Right lung (tissue), 5 donors: ENCODE results near the gene HS3ST5. TPM values are rescaled to one million over a fixed set of nuclear protein-coding genes. Genes with fewer than 3 reads are reported as not detected.
"Not testable (repeated sequence)": the region's sequence is repeated elsewhere in the genome, so short reads cannot be mapped to it uniquely, and the experiment has no call there.

ENCODE experiments used
- DNase-seq, 2 donors: peaks; one replicate each; pipeline ENCODE4 v3.0.0-alpha.2; 2013
- polyA plus RNA-seq, 5 donors: library from polyadenylated mRNA; unstranded; fragments of 120-200 nt; gene quantifications; one replicate each; pipeline versions ENCODE4 v1.2.1 to v1.2.3, GENCODE V29; 2013; ENCODE audit warnings: inconsistent platforms in 1 of 5, low replicate concordance in 1 of 5; ENCODE audit not compliant: insufficient read length in 5 of 5, insufficient read depth in 1 of 5

HS3ST5 gene
- polyA plus RNA-seq, 5 donors, result 0.10 to 0.28 (median 0.26) TPM

GRCh38 chr6:114277220-114277619 is 65.6 kb downstream of the HS3ST5 start:
- DNase-seq, result no peak

- no peak for DNase-seq
Measured at GRCh38 chr6:114276783-114277182, 66.0 kb downstream of the HS3ST5 start.

DNA sequence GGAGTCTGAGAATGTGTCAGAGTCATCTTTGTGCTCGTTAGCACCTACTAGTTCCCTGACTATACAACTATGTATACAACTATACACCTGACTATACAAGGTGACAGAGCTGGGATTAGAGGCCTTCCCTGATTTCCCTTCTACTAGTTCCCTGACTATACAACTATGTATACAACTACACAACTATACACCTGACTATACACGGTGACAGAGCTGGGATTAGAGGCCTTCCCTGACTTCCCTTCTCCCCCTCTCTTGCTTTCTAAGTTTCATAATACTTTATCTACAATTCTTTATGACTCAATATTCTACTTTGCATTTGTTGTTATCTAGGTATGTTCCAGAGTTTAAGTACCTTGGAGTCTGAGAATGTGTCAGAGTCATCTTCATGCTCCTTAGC is 68.0 kb downstream of the HS3ST5 start:
- no peak for DNase-seq

GRCh38 chr6:114272582-114272981 is 70.2 kb downstream of the HS3ST5 start:
- no peak for DNase-seq

- DNase-seq, result no peak
Measured at GRCh38 chr6:114271405-114271804, 71.4 kb downstream of the HS3ST5 start.

DNA sequence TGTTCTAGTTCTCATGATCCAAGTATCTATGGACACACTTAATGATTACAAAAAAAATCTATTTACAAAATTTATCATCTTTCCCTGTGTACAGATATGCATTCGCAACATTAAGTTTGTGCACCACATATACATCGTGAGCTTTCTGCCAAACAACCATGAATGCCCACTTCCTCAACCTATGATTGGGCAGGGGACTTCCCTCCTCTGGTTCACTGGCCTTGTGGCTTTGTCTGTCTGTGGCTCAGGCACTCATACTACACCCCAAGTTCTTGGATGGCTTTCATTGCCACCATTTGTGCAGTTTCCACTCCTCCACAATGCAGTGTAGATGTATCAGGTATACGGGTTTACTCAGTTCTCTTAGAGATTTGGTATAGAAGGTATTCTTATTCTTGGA is 74.9 kb downstream of the HS3ST5 start:
- no peak for DNase-seq

DNA sequence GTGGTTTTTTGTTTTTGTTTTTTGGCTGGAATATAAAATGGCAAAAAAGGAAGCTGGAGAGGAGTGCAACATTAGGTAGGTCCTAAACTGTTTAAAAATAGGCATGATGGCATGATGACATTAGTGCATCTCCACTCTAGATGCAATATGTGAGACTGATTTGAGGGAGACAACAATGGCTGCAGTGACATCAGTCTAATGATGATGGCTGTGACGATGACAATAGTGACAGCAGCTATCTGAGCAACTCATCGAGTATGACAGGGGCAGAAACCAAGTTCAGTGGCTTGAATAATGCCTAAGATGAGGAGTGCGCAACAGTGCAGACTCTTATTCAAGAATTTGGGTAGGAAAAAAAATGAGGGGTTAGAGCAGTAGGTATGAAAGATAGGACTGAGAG is 82.0 kb downstream of the HS3ST5 start:
- no peak for DNase-seq

GRCh38 chr6:114258376-114258775 is 84.4 kb downstream of the HS3ST5 start:
- DNase-seq, result no peak

- DNase-seq, result no peak
Measured at GRCh38 chr6:114253431-114253830, 89.4 kb downstream of the HS3ST5 start.

DNA sequence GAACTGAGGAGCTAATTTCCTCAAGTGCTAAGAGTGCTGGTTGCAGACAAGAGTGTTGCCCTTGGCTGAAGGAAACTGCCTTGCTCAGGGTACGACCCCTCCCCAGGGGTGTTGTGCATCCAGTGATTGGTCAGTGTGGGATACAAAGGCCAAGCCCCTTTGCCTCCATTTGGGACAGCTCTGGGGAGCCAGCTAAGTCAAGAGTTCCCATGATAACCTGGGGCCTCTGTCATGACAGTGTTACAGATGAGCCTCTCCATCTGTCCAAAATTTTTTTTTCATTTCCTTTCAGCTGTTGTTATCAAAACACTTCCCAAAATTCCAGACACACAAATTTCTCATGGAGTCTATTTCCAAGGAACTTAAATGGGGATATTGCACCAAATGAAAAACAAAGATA is 93.3 kb downstream of the HS3ST5 start:
- DNase-seq, result no peak

- DNase-seq, result no peak
Measured at GRCh38 chr6:114247101-114247500, 95.7 kb downstream of the HS3ST5 start.

DNA sequence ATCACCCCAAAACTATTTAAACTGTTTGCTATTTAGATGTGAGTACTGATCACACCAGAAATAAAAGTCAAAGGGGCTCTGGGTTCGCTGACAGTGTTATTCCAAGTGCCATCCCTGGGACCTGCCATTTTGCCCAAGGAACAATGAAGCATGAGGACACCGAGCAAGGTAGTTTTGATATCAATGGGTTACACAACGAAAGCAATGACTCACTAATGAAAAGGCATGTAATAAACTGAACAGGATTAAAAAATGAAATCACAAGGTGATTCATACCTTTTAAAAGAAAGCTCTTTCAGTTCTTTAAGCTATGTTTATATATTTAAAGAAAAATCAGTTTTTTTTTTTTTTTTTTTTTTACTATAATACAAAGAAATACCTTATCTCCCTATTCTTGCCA is 102.0 kb downstream of the HS3ST5 start:
- no peak for DNase-seq

GRCh38 chr6:114228675-114229074 is 114.1 kb downstream of the HS3ST5 start:
- no peak for DNase-seq

- DNase-seq, result no peak
Measured at GRCh38 chr6:114227944-114228468, 114.8 kb downstream of the HS3ST5 start.

DNA sequence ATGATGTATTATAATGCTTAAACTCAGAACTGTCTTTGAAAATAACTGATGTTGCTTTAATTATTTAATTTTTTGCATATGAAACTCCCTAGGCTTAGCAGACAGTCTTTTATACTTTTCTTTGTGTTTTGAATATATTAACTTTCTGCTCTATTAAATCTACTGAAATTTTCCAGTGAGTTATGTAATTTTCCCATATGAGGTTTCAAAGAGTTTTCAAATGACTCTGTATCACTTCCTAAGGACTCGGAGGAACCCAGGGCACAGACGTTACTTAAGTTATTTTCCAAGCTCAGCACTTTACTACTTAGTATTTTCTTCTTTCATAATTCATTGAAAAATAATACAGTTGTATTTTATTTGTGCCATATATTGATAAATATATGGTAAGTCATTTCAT is 122.6 kb downstream of the HS3ST5 start:
- DNase-seq, result no peak

DNA sequence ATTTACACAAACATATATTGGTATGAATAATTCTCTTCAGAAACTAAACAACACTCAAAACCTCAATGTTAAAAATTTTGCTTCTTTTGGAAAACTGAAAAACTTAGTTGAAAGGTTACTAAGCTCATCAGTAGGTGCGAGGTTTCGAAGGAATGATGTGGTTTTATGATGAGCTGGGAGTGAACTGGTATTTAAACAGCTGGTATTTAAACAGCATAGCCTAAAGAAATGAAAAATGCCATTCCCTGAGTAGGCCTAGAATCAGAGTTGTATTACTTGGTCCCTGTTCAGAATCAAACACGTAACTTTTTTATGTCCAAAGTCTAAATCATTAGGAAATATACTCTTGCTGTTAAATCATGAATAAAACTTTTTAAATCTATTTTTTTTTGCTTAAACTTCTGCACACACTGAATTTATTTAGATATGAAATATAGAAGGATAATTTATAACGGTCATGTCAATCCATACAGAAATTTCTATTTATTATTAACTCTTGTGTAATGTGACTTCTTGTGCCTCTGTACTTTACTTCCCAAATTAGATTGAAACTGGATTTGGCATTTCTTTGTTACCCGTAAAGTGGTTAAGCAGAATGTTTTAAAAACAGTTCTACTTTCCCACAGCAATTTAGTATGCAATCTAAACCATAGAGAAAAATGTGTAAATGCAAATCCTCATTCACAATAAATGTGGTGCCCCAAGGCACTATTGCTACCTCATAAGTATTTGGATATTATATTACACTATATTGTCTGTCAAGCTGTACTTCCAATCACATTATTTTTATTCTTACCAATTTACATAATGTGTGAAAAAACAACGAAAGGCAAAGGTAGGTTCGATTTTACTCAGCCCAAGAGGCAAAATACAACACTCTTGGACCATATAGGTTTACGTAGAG is 124.1 kb downstream of the HS3ST5 start:
- no peak for DNase-seq

- DNase-seq, result not testable (repeated sequence)
Measured at GRCh38 chr6:114217996-114218395, 124.8 kb downstream of the HS3ST5 start.

- DNase-seq, result no peak
Measured at GRCh38 chr6:114216789-114217467, 125.9 kb downstream of the HS3ST5 start.

- no peak for DNase-seq
Measured at GRCh38 chr6:114210467-114210866, 132.4 kb downstream of the HS3ST5 start.

DNA sequence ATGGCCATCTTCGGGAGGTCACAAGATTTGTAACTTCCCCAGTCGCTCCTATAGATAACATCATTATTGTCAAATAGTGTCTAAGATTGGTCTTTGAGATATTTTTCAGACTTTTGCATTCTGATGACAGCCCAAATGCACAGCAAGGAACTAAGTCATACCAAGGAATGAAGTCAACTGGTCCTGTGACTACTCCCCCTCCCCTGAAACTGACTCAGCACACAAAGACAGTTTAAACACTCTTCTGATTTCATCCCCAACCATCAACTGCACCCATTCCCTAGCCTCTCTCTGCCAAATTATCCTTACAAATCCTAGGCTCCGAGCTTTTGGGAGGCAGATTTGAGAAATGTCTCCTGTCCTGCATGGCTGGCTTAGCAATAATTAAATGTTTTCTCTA is 139.4 kb downstream of the HS3ST5 start:
- no peak for DNase-seq

DNA sequence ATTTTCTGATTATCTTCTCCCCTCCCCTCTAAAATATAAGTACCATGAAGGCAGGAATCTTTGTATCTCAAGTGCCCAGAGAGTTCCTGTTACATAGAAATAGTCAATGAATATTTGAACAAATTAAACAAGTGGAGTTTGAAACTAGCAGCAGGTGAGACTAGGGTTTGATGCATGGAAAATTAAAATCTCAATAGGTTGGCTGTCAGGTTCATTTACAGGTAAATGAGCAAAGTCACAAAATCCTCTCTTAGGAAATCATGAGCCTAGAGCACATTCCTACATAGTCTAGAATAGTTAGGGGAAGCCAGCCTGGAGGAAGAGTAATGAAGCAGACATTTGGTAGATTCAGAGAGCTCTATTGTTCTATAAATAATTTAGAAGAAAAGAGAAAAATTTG is 140.4 kb downstream of the HS3ST5 start:
- DNase-seq, result no peak

GRCh38 chr6:114200891-114201290 is 141.9 kb downstream of the HS3ST5 start:
- no peak for DNase-seq
